Naive B cell (primary cell): ENCODE measurements around the gene ATP7A. TPM values are rescaled to one million over a fixed set of nuclear protein-coding genes. Genes with fewer than 3 reads are reported as not detected.
"Not testable (repeated sequence)": the region's sequence is repeated elsewhere in the genome, so short reads cannot be mapped to it uniquely, and the experiment has no call there.

Source experiments
- ATAC-seq, 2 donors: fragments of 150-1000 bp; cut with Tn5 transposase; 2 replicates each; pipeline ENCODE4 v1.10.0; 2021; ENCODE audit warnings: low read depth in 2 of 2, mild to moderate bottlenecking in 2 of 2, moderate library complexity in 2 of 2
- DNase-seq: peaks from one replicate; pipeline ENCODE4 v3.0.0; 2022
- H3K27ac Mint-ChIP-seq, 6 donors: one replicate each; pipeline ENCODE4 v1.8.0; 2020 to 2022; ENCODE audit warnings: mild to moderate bottlenecking in 6 of 6, mixed read lengths in 6 of 6, moderate library complexity in 5 of 6, inconsistent platforms in 2 of 6
- H3K27me3 Mint-ChIP-seq, 3 donors: one replicate each; pipeline ENCODE4 v1.8.0; 2021 to 2022; ENCODE audit warnings: mixed read lengths in 3 of 3, mild to moderate bottlenecking in 1 of 3
- H3K36me3 Mint-ChIP-seq, 2 donors: one replicate each; pipeline ENCODE4 v1.8.0; 2020 to 2022; ENCODE audit warnings: mixed read lengths in 2 of 2, inconsistent platforms in 1 of 2, mild to moderate bottlenecking in 1 of 2
- H3K4me1 Mint-ChIP-seq, 3 donors: one replicate each; pipeline ENCODE4 v1.8.0; 2020 to 2022; ENCODE audit warnings: mixed read lengths in 3 of 3, inconsistent platforms in 1 of 3, mild to moderate bottlenecking in 1 of 3, moderate library complexity in 1 of 3
- H3K4me3 Mint-ChIP-seq, 8 donors: one replicate each; pipeline ENCODE4 v1.8.0; 2020 to 2022; ENCODE audit warnings: mild to moderate bottlenecking in 8 of 8, mixed read lengths in 8 of 8, moderate library complexity in 8 of 8, inconsistent platforms in 2 of 8
- H3K9me3 Mint-ChIP-seq, 7 donors: one replicate each; pipeline ENCODE4 v1.8.0; 2020 to 2022; ENCODE audit warnings: mixed read lengths in 7 of 7, mild to moderate bottlenecking in 5 of 7, inconsistent platforms in 2 of 7, moderate library complexity in 1 of 7
- polyA plus RNA-seq, 6 donors: library from polyadenylated mRNA; unstranded; fragments of 300-500 nt; fragmentation: Illumina TruSeq; gene quantifications; one replicate each; pipeline ENCODE4 v1.2.3, GENCODE V29; 2021; ENCODE audit warnings: low read depth in 6 of 6

ATP7A gene
- polyA plus RNA-seq, result 1 to 10 TPM in 5 of 6 donors, not detected in 1; 5.4 to 6.5 (median 6.3) TPM

DNA sequence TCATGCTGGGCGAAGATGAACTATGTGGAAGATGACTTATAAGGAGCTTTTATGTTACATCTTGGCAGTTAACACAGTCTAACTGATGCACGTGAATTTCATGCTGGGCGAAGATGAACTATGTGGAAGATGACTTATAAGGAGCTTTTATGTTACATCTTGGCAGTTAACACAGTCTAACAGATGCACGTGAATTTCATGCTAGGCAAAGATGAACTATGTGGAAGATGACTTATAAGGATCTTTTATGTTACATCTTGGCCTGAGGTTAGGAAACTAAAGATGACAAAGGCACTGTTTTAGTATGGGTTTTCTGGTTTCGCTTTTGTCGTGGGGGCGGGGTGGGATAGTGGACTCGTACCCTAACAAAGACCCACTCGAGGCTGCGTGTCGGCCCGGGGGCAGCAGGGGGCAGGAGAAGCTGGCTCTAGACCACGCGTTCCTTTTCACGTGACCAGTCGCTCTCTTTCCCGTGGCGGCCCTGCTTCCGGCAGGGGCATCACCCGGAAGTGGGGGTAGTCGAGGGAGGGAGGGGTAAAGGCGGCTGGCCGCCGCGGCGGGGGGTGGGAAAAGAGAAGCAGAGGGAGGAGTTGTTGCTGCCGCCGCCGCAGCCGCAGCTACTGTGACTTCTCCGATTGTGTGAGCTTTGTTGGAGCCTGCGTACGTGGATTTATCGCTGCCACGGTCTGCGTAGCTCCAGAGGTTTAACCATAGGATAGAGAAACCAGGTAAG, at the start of gene ATP7A:
TSS of gene ATP7A (plus strand) at position 586 of the 733 bp plus-strand sequence. CDS start 60,949 bp downstream, outside the sequence.
- Mint-ChIP-seq H3K27ac (peak within 1 kb of the TSS; percentile 97 to 98 (median 98)), H3K4me1 (peaks cover 4 to 21% (median 11%) of the 10 kb centered on the region in 3 donors), H3K9me3 (no peaks in the 10 kb centered on the region), H3K27me3 (no peaks in the 10 kb centered on the region), H3K4me3 (peak within 1 kb of the TSS; percentile 94 to 99 (median 96)), H3K36me3 (no peaks in the 10 kb centered on the region)
- peak; percentile 93 for ATAC-seq
- peak; percentile 89 for DNase-seq

DNA sequence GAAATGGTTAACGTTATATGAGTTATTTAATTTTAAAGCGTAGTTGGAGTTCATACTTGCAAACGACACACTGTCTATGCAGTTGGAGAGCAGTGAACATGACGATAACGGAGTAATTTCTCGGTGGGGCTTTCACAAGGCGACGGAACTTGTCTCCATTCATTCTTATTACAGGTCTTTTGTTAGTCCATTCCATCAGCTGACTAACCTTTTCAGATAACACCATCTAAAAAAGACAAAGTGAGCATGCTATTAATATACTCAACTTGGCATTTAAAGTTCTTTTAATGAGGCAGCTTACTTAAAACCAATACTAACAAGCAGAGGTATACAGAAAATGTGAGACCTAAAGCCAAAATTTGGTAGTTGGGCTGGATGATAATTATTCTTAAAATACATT, 35.1 kb upstream of the ATP7A start:
- no peaks in the 10 kb centered on the region for H3K27me3 Mint-ChIP-seq
- H3K4me3 Mint-ChIP-seq, result no peak overlapping the region
- no peaks in the 10 kb centered on the region for H3K9me3 Mint-ChIP-seq
- ATAC-seq, result no peak
- peaks cover 0 to 11% of the 10 kb centered on the region in 2 donors for H3K36me3 Mint-ChIP-seq
- no peak overlapping the region for H3K27ac Mint-ChIP-seq
- H3K4me1 Mint-ChIP-seq, result no peaks in the 10 kb centered on the region
- no peak for DNase-seq

DNA sequence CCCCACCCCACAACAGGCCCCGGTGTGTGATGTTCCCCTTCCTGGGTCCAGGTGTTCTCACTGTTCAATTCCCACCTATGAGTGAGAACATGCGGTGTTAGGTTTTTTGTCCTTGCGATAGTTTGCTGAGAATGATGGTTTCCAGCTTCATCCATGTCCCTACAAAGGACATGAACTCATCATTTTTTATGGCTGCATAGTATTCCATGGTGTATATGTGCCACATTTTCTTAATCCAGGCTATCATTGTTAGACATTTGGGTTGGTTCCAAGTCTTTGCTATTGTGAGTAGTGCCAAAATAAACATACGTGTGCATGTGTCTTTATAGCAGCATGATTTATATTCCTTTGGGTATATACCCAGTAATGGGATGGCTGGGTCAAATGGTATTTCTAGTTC, 29.1 kb upstream of the ATP7A start:
- not testable (repeated sequence) for H3K36me3 Mint-ChIP-seq, ATAC-seq, H3K9me3 Mint-ChIP-seq, H3K4me3 Mint-ChIP-seq, H3K4me1 Mint-ChIP-seq, H3K27me3 Mint-ChIP-seq, DNase-seq
- peak overlapping the region in 1 of 6 donors; percentile 27 for H3K27ac Mint-ChIP-seq

DNA sequence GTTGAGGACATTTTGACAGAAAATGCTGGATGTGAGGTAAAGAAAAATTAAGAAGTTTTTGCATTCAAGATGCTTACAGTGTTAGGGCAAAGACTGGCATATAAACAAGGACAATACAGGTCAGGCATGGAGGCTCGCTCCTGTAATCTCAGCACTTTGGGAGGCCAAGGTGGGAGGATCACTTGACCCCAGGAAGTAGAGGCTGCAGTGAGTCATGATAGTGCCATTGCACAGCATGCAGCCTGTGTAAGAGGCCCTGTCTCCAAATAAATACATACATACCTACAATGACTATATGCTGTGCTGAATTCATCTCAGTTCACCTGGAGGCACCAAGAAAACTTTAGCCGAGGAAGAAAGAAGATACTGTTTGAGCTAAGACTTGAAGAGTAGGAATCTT, 17.6 kb upstream of the ATP7A start:
- DNase-seq (no peak), ATAC-seq (no peak)
- no peaks in the 10 kb centered on the region for H3K36me3 Mint-ChIP-seq
- no peaks in the 10 kb centered on the region for H3K27me3 Mint-ChIP-seq
- H3K9me3 Mint-ChIP-seq, result peaks cover 0 to 5% (median 0%) of the 10 kb centered on the region in 7 donors
- H3K4me1 Mint-ChIP-seq, result peaks cover 4 to 24% (median 9%) of the 10 kb centered on the region in 3 donors
- peak overlapping the region in 6 of 8 donors; percentile 3 to 97 (median 22) for H3K4me3 Mint-ChIP-seq
- peak overlapping the region in 1 of 6 donors; percentile 47 for H3K27ac Mint-ChIP-seq

DNA sequence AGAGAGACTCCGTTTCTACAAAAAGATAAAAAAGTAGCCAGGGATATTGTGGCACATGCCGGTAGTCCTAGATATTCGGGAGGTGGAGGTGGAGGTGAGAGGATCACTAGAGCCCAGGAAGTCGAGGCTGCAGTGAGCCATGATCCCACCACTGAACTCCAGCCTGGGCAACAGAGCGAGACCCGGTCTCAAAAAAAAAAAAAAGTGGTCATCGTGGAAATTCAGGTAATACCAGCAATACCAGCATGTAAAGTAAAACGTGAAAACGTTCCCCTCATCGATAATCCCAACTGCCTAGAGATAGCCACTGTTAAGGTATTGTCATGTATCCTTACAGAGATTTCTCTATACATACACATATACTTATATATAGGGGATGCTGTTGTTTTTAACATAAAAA, 16.8 kb upstream of the ATP7A start:
- ATAC-seq, result no peak
- H3K4me3 Mint-ChIP-seq, result peak overlapping the region in 5 of 8 donors; percentile 12 to 97 (median 94)
- peaks cover 4 to 26% (median 9%) of the 10 kb centered on the region in 3 donors for H3K4me1 Mint-ChIP-seq
- peak overlapping the region in 2 of 6 donors; percentile 49 to 99 for H3K27ac Mint-ChIP-seq
- H3K36me3 Mint-ChIP-seq, result no peaks in the 10 kb centered on the region
- H3K27me3 Mint-ChIP-seq, result no peaks in the 10 kb centered on the region
- peaks cover 0 to 5% (median 0%) of the 10 kb centered on the region in 7 donors for H3K9me3 Mint-ChIP-seq
- no peak for DNase-seq

DNA sequence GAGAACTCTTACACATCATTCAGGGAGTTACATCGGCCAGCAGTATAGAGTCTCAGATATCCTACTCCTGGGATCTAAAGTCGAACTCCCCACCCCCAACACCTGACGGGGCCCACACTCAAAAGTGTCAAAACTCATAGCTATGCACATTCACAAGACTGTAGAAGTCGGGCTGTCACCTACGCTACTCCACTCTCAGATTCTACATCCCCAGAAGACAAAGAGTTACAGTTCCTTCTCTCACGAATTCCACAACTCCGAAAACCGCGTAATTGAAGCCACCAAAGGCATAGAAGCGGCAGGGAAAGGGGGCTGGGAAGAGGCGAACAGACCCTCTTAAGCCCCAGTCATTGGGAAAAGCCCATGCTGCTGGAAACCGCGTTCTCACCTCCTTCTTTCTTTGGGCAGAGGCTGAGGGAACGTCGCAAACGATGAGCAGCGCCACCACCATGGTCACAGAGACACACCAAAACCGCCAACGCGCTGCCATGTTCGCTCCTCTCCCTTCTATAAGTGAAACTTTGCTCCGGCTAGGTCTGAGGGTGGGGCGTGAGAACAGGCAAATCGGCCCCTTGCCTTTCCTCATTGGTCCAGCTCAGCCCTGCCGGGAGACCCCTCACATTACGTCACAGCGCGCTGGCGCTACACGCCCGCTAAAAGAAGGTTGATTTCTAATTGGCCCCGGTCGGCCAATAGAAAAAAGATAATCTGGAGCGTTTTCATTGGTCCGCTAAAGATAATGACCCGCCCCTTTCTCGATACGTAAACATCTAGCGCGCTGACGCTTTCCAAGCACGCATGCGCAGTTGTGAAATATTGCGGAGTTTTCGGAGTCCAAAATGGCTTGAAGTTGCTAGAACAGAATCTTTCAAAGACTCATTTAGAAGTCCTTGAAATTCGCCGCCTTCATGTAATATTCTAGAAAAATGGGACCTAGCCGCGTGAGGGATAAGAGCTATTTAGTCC, 15.3 kb upstream of the ATP7A start, which contains the start of gene MAGT1:
TSS of gene MAGT1 (minus strand) at position 515 of the 966 bp plus-strand sequence. CDS start at position 490, 25 bp downstream.
- peak within 1 kb of the TSS; percentile 96 to 100 (median 98) for H3K27ac Mint-ChIP-seq

DNA sequence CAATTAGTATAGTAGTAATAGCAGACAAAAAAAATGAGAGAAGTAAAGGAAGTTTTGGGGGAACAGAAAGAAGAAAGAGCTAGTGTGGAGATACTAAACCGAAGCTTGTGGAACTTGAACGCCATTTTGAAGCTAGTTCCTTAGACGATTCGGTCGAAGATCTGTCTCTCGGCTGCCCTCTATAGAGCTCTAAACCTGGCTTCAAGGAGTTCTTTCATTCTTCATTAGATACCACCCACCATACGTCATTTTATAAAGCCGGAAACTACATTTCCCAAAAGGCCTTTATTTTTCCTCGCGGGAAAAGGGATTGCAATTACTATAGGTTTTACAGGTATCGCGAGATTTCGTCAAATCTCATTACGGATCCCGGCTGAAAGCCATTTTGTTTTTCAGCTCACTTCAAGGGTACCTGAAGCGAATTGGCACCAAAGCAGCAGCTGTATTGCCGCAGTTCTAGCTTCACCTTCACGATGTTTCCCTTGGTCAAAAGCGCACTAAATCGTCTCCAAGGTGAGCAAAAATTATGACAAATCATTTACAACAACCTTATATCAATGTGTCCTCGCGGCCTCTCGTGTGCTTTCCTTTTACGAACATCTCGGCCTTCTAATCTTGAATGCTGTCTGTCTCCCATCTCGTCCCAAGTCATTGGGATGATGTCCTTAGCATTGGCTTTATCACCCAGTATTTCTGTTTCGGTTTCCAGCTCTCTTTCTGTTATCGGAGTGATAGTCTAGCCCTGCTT, 11.2 kb upstream of the ATP7A start, which contains the start of gene COX7B:
TSS of gene COX7B (plus strand) at position 388 of the 748 bp plus-strand sequence. CDS start at position 474, 86 bp downstream.
- DNase-seq (peak; percentile 85), ATAC-seq (peak; percentile 57 to 58)
- Mint-ChIP-seq H3K27ac (peak within 1 kb of the TSS; percentile 84 to 96 (median 94)), H3K9me3 (peaks cover 0 to 4% (median 0%) of the 10 kb centered on the region in 7 donors), H3K36me3 (no peaks in the 10 kb centered on the region), H3K27me3 (no peaks in the 10 kb centered on the region), H3K4me1 (peaks cover 0 to 33% (median 5%) of the 10 kb centered on the region in 3 donors), H3K4me3 (peak within 1 kb of the TSS; percentile 86 to 96 (median 90))

More for the DNA sequence above, 15.3 kb upstream of the ATP7A start, which contains the start of gene MAGT1:
- Mint-ChIP-seq H3K36me3 (no peaks in the 10 kb centered on the region), H3K9me3 (peaks cover 0 to 5% (median 0%) of the 10 kb centered on the region in 7 donors), H3K4me3 (peak within 1 kb of the TSS; percentile 93 to 97 (median 96)), H3K27me3 (no peaks in the 10 kb centered on the region), H3K4me1 (peaks cover 4 to 34% (median 9%) of the 10 kb centered on the region in 3 donors)
- ATAC-seq (peak; percentile 84 to 87), DNase-seq (peak; percentile 89)

DNA sequence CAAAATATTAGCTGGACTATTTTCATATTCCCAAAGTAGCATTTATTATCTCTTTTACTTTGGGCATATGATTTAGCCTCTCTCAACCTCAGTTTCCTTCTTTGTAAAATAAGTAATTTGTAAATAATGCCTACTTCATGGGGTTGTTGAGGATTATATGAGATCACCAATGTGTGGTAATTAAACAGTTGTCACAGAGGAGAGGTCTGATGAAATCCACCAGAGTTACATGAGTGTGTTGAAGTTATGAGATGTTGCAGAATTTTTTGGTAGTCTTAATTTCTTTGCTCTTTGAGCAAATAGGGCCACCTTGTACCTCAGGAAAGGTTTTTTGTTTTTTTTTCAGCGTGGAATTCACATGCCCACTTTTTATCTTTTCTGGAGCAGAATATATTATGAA, 9.8 kb upstream of the ATP7A start:
- ATAC-seq (no peak), DNase-seq (no peak)
- Mint-ChIP-seq H3K36me3 (no peaks in the 10 kb centered on the region), H3K27me3 (no peaks in the 10 kb centered on the region), H3K9me3 (peaks cover 0 to 1% (median 0%) of the 10 kb centered on the region in 7 donors), H3K4me3 (peak overlapping the region in 6 of 8 donors; percentile 86 to 96 (median 90)), H3K4me1 (peaks cover 0 to 25% (median 2%) of the 10 kb centered on the region in 3 donors), H3K27ac (peak overlapping the region in 3 of 6 donors; percentile 30 to 93 (median 47))

DNA sequence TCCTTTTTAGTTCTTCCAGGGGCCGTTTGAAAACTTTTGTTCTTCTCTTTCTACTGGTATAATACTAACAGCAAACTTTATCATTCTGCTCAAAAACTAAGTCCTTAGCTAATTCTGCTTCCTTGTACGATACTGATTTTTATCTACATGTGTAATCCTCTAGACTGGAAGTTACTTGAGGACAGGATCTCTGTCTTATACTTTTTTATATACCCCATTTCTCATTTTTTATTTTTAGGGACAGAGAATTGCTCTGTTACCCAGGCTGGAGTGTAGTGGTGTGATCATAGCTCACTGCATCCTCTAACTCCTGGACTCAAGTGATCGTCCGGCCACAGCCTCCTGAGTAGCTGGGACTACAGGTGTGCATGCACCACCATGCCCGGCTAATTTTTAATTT, 9.0 kb upstream of the ATP7A start:
- H3K4me3 Mint-ChIP-seq, result peak overlapping the region in 4 of 8 donors; percentile 16 to 87 (median 54)
- H3K27me3 Mint-ChIP-seq, result no peaks in the 10 kb centered on the region
- H3K27ac Mint-ChIP-seq, result peak overlapping the region in 4 of 6 donors; percentile 35 to 69 (median 58)
- no peaks in the 10 kb centered on the region for H3K9me3 Mint-ChIP-seq
- no peaks in the 10 kb centered on the region for H3K36me3 Mint-ChIP-seq
- ATAC-seq (no peak), DNase-seq (no peak)
- H3K4me1 Mint-ChIP-seq, result peaks cover 0 to 24% (median 0%) of the 10 kb centered on the region in 3 donors

DNA sequence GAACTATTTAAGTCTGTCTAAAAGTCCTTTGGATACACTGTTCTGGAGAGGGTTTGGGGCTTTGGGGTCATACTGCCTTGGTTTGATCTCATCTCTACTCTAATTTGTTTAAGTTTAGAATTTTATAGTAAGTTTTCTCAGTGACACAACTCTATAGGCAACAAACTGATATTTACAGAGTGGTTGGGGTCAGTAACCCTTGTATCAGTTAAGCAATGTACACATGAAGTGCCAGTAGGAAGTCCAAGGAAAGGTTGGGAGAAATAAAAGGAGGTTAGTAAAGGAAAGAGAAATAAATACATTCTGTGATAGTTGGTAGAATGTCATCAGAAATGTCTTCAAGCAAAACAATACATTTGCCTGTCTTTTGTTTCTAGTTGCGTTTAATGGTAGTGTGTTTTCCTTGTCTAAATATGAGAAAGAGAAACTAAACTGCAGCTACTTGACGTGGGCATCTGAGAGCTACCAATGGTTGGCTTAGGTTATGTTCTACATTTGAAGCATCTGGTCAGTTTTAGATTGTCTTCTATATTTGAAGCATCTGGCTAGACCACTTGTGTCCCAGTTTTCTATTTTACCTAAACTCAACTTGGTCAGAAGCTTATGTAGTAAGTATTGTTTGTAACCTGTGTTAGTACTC, 6.9 kb downstream of the ATP7A start:
- Mint-ChIP-seq H3K4me1 (peaks cover 14 to 36% (median 23%) of the 10 kb centered on the region in 3 donors), H3K4me3 (peak overlapping the region; percentile 35 to 73 (median 60)), H3K9me3 (peaks cover 0 to 4% (median 0%) of the 10 kb centered on the region in 7 donors), H3K36me3 (no peaks in the 10 kb centered on the region), H3K27ac (peak overlapping the region in 4 of 6 donors; percentile 40 to 74 (median 45)), H3K27me3 (no peaks in the 10 kb centered on the region)
- no peak for ATAC-seq
- no peak for DNase-seq

DNA sequence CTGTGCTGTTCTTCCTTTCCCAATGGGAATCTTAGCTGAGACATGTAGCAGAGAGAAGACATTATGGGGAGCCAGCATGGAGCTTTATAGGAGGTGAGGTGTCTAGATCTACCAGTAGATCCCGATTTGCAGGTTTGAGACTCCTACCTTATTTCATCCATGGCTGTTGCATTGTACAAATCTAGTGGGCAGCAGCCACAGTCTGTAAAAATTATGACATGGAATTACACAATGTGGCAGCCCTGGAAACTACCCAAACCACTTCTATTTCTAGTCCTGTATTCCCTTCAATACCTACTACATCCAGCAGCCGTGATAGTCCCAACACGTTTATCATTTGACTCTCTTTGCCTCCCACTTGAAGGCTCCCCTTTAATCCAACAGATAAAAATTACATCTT, 8.1 kb downstream of the ATP7A start:
- Mint-ChIP-seq H3K27me3 (no peaks in the 10 kb centered on the region), H3K9me3 (peaks cover 0 to 4% (median 0%) of the 10 kb centered on the region in 7 donors), H3K4me1 (peaks cover 14 to 29% (median 27%) of the 10 kb centered on the region in 3 donors), H3K36me3 (no peaks in the 10 kb centered on the region), H3K27ac (no peak overlapping the region), H3K4me3 (no peak overlapping the region)
- DNase-seq (no peak), ATAC-seq (no peak)

DNA sequence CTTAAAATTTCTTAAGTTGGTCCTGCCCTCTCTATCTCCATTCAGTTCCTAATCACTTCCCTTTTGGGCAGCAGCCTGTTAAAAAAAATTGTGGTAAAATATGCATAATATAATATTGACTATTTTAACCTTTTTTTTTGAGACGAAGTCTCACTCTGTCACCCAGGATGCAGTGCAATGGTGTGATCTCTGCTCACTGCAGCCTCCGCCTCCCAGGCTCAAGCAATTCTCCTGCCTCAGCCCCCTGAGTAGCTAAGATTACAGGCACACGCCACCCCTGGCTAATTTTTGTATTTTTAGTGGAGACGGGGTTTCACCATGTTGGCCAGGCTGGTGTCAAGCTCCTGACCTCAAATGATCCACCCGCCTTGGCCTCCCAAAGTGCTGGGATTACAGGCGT, 8.9 kb downstream of the ATP7A start:
- H3K9me3 Mint-ChIP-seq, H3K36me3 Mint-ChIP-seq, H3K27me3 Mint-ChIP-seq, ATAC-seq, DNase-seq: not testable (repeated sequence)
- peaks cover 14 to 29% (median 27%) of the 10 kb centered on the region in 3 donors for H3K4me1 Mint-ChIP-seq
- peak overlapping the region in 3 of 8 donors; percentile 15 to 39 (median 16) for H3K4me3 Mint-ChIP-seq
- H3K27ac Mint-ChIP-seq, result peak overlapping the region in 3 of 6 donors; percentile 47 to 70 (median 54)
